HG02852 (cell line): ENCODE data around the gene KIF5B.
A peak's percentile ranks its signal among the peaks of the same experiment; 100 is the strongest.

Experiments
- ATAC-seq: cut with Tn5 transposase; IDR thresholded peaks from one replicate; pipeline ENCODE4 v1.9.1; 2021; ENCODE audit warnings: mild to moderate bottlenecking, moderate library complexity; ENCODE audit not compliant: unreplicated experiment

KIF5B gene

DNA sequence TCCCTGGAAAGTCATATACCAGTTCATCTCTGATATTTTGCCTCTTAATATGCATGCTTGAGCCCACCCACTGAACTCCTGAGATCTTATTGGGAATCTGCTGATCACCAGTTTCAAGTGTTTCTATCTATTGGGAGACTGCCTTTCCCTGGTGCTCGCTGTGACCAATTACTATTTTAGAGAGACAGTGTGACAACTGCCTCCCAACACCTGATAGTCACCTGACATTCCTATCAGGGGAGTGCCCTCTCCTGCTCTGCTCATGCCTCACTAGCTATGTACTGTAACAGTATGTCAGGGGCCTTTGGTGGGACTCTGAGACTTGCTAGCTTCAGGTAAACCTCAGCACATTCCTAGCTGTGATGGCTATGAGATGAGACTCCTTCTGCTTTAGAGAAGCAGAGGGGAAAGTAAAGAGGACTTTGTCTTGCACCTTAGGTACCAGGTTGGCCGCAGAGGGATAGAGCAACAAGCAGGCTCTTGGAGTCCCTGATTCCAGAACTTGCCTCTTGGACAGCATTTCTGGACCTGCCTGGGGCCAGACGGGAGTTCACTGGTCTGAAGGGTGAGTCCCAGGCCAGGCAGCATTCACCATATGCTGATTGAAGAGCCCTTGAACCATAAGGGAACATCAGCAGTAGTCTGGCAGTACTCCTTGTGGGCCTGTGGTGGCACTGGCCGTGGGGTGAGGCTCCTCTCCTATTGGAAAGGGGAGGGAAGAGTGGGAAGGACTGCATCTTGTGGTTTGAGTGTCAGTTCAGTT is 93.2 kb downstream of the KIF5B start:
- no peak for ATAC-seq

DNA sequence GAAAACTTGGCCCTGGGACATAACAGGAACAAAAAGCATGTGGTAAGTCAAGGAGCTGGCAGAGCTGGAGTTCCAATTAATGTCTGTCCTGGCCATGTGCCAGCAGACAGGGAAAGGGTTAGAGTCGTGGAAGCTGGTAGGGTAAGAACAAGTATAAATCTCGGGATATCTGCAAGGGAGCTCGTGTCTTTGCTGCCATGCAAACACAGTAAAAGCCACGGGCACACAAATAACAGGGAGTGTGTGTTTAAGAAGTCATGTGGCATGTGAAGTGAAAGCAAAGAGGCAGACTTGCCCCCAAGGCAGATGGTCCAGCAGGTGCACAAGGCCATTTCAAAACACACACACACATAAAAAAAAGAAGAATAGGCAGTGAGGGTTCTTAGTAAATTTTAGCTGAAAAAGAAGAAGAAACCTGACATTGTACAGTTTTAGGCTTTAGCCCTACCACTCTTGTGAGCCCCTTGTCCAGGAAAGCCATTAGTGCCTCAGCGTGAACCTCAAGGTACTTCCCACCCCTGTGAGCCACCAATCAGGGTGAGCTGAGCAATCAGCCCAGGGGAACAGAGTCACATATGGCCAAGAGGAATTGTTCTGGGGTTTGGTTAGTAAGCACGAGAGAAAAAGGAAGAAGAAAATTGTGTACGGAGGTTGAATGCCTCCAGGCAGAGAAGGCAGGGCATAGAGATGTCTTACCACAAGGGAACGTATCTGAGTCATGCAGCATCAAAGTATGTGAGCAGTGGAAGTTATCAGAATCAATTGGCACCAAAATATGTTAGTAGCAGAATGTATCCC is 94.7 kb downstream of the KIF5B start:
- peak; percentile 51 for ATAC-seq

DNA sequence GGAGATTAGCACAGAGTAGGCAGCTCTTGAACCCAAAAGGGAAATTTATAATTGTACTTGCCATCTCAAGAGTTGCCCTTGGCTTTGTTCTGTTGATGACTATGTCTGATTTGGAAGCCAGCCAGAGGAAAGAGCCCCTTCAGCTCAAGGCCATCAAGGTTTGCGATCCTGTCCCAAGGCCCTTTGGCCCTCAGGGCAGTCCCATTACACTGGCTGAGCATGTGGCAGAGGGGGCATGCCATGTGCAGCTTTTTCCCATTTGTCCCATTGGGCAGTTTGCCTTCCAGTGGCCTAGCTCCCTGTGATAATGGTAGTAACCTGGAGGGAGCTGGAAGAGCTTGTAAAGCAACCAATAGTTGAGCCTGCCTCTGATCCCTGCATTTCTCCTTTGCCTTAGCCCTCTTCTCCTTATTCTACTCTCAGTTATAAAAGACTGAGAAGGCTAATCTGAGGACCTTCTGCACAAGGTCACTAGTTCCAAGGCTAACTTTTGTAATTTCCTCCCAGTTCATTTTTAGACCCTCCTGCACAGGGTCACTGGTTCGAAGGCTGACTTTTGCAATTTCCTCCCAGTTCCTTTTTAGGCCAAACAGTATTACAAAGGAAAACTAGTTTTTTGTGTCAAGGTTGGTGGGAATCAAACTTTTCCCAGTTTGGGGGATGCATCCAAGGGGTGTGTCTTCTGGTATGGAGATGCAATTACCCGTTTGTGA is 96.6 kb downstream of the KIF5B start:
- ATAC-seq: no peak
